HCT116 (cell line): Measurements from ENCODE around the gene CREBRF.

Experiments used
- CTCF ChIP-seq, 3 experiments: fragments of 200-600 bp in 1 of 3; sonication (generic) in 1 of 3; IDR thresholded peaks in 2 of 3; conservative IDR thresholded peaks in 1 of 3; 2 replicates each; pipeline ENCODE4 v1.5.1; 2012 to 2017; ENCODE audit warnings: low read depth in 2 of 3, low read length in 2 of 3, antibody characterized with exemption in 1 of 3, borderline replicate concordance in 1 of 3, control low read depth in 1 of 3, mild to moderate bottlenecking in 1 of 3, mixed read lengths in 1 of 3, mixed run types in 1 of 3, moderate library complexity in 1 of 3; ENCODE audit not compliant: insufficient read depth in 1 of 3
- MAX ChIP-seq: IDR thresholded peaks from 2 replicates; pipeline ENCODE4 v1.6.1; 2012
- POLR2A ChIP-seq: IDR thresholded peaks from 2 replicates; pipeline ENCODE4 v1.7.0; 2011; ENCODE audit warnings: borderline replicate concordance; ENCODE audit not compliant: insufficient read depth, insufficient read length; ENCODE audit errors: extremely low read depth
- POLR2AphosphoS5 ChIP-seq: IDR thresholded peaks from 2 replicates; pipeline ENCODE4 v1.6.1; 2011; ENCODE audit warnings: mild to moderate bottlenecking, low read depth, low read length, moderate library complexity
- ZBTB33 ChIP-seq: IDR thresholded peaks from 2 replicates; pipeline ENCODE4 v1.6.1; 2011; ENCODE audit warnings: mild to moderate bottlenecking, low read length, moderate library complexity; ENCODE audit not compliant: insufficient replicate concordance; ENCODE audit errors: extremely low read depth
- ZFX ChIP-seq: fragments of 450-650 bp; IDR thresholded peaks from 2 replicates; pipeline ENCODE4 v1.6.1; 2017

GRCh38 chr5:173027905-173028304 is 28.2 kb upstream of the CREBRF start:
- TF ChIP-seq CTCF (IDR thresholded peaks at IDR 0.05 in 2 of 3, conservative IDR thresholded peaks at IDR 0.05 in 1 of 3; ENCODE audit: borderline replicate concordance in 1 of 3, insufficient read depth in 1 of 3, low read depth in 2 of 3, low read length in 2 of 3) (no peak), POLR2AphosphoS5 (no peak), POLR2A (no peak), ZBTB33 (no peak), ZFX (no peak), MAX (no peak)
